B cell (primary cell): ENCODE results near the gene CATSPERD. TPM values are rescaled to one million over a fixed set of nuclear protein-coding genes. Genes with fewer than 3 reads are reported as not detected.

ENCODE experiments used
- ATAC-seq: fragments of 200-7000 bp; cut with Tn5 transposase; one replicate; pipeline ENCODE4 v1.10.0; 2021; ENCODE audit warnings: low read depth, mild to moderate bottlenecking, moderate number of reproducible peaks, moderate library complexity
- CTCF ChIA-PET: fragments of 350-600 bp; sonication (Branson Sonifier 250); formaldehyde crosslinking; loops from one replicate; lab custom pipeline; 2021; ENCODE audit warnings: antibody characterized with exemption, inconsistent platforms; lab: Charles Lee
- POLR2A ChIA-PET: fragments of 350-600 bp; sonication (Branson Sonifier 250); formaldehyde crosslinking; loops from one replicate; lab custom pipeline; 2021; ENCODE audit warnings: antibody characterized with exemption; lab: Charles Lee
- DNase-seq: peaks from one replicate; pipeline ENCODE4 v3.0.0; 2013
- H2AFZ ChIP-seq: 2 replicates; pipeline ENCODE4 v1.6.1; 2012; ENCODE audit warnings: mild to moderate bottlenecking, low read depth, low read length; ENCODE audit not compliant: insufficient read depth, poor library complexity, severe bottlenecking
- H3K27ac ChIP-seq, 2 donors: 1 replicate in 1 of 2; 2 replicates in 1 of 2; pipeline ENCODE4 v1.5.1; 2012 to 2013; ENCODE audit warnings: low read length in 2 of 2, mild to moderate bottlenecking in 2 of 2, moderate library complexity in 1 of 2
- H3K27me3 ChIP-seq, 4 experiments: fragments of 200-600 bp in 1 of 4; sonication (generic) in 1 of 4; replicated peaks in 1 of 4; 1 replicate in 2 of 4; 2 replicates in 2 of 4; pipeline versions ENCODE4 v1.6.1 to v1.7.0; 2013 to 2016; ENCODE audit warnings: low read length in 3 of 4, mild to moderate bottlenecking in 2 of 4, mixed read lengths in 1 of 4, moderate library complexity in 1 of 4; ENCODE audit not compliant: insufficient read depth in 4 of 4, control insufficient read depth in 3 of 4; ENCODE audit errors: control extremely low read depth in 1 of 4
- H3K36me3 ChIP-seq, 2 experiments: replicated peaks in 1 of 2; 1 replicate in 1 of 2; 2 replicates in 1 of 2; pipeline versions ENCODE4 v1.6.1 to v1.7.1; 2013; ENCODE audit warnings: low read length in 1 of 2; ENCODE audit not compliant: insufficient read depth in 2 of 2, control insufficient read depth in 1 of 2; ENCODE audit errors: control extremely low read depth in 1 of 2, extremely low read depth in 1 of 2
- H3K4me1 ChIP-seq, 2 donors: fragments of 200-600 bp in 1 of 2; sonication (generic) in 1 of 2; 1 replicate in 1 of 2; 2 replicates in 1 of 2; pipeline versions ENCODE4 v1.5.1 to v1.6.1; 2013 to 2017; ENCODE audit warnings: low read length in 2 of 2; ENCODE audit not compliant: control insufficient read depth in 2 of 2, insufficient read depth in 2 of 2
- H3K4me2 ChIP-seq: replicated peaks from 2 replicates; pipeline ENCODE3; 2012; ENCODE audit warnings: mild to moderate bottlenecking, low read depth, low read length; ENCODE audit not compliant: poor library complexity, severe bottlenecking
- H3K4me3 ChIP-seq, 5 experiments: fragments of 200-600 bp in 1 of 5; sonication (generic) in 1 of 5; 1 replicate in 3 of 5; 2 replicates in 2 of 5; pipeline versions ENCODE4 v1.5.1 to v1.7.0; 2011 to 2016; ENCODE audit warnings: low read length in 4 of 5, mild to moderate bottlenecking in 4 of 5, low read depth in 2 of 5, control low read depth in 1 of 5, moderate library complexity in 1 of 5; ENCODE audit not compliant: insufficient read depth in 1 of 5; ENCODE audit errors: control extremely low read depth in 1 of 5, extremely low read depth in 1 of 5
- H3K79me2 ChIP-seq: fragments of 200-600 bp; sonication (generic); one replicate; pipeline ENCODE4 v1.6.0; 2016; ENCODE audit warnings: low read length; ENCODE audit not compliant: control insufficient read depth, insufficient read depth
- H3K9ac ChIP-seq: fragments of 200-600 bp; sonication (generic); 2 replicates; pipeline ENCODE4 v1.6.1; 2017; ENCODE audit warnings: mild to moderate bottlenecking, low read length, moderate library complexity
- H3K9me3 ChIP-seq, 3 donors: one replicate each; pipeline versions ENCODE4 v1.6.1 to v1.7.1; 2013; ENCODE audit warnings: low read length in 2 of 3; ENCODE audit not compliant: control insufficient read depth in 2 of 3, insufficient read depth in 1 of 3; ENCODE audit errors: control extremely low read depth in 1 of 3
- H4K20me1 ChIP-seq: 2 replicates; pipeline ENCODE4 v1.6.0; 2012; ENCODE audit warnings: mild to moderate bottlenecking, low read length; ENCODE audit not compliant: insufficient read depth, control insufficient read depth, poor library complexity, severe bottlenecking
- H3K27ac Mint-ChIP-seq: one replicate; pipeline ENCODE4 v1.8.0; 2021; ENCODE audit warnings: mixed read lengths
- H3K27me3 Mint-ChIP-seq: one replicate; pipeline ENCODE4 v1.8.0; 2021; ENCODE audit warnings: mixed read lengths
- H3K4me1 Mint-ChIP-seq: one replicate; pipeline ENCODE4 v1.8.0; 2021; ENCODE audit warnings: mixed read lengths
- H3K4me3 Mint-ChIP-seq: one replicate; pipeline ENCODE4 v1.8.0; 2021; ENCODE audit warnings: mixed read lengths
- H3K9me3 Mint-ChIP-seq: one replicate; pipeline ENCODE4 v1.8.0; 2022; ENCODE audit warnings: mixed read lengths; ENCODE audit not compliant: insufficient read depth
- EZH2 ChIP-seq: IDR thresholded peaks from 2 replicates; pipeline ENCODE4 v1.6.1; 2012; ENCODE audit warnings: borderline replicate concordance, low read depth, mild to moderate bottlenecking, moderate library complexity, low read length; ENCODE audit not compliant: insufficient read depth, poor library complexity, severe bottlenecking
- WGBS: methylation state at CpG from one replicate; pipeline ENCODE4 v1.1.5; 2013; ENCODE audit warnings: missing lambda C conversion rate; ENCODE audit not compliant: insufficient coverage; 5-methylcytosine and 5-hydroxymethylcytosine counted together
- intact Hi-C: fragments of 100-400 bp; cut with micrococcal nuclease; formaldehyde crosslinking; loops from one replicate; pipeline ENCODE4 v1.10.0; 2022
- polyA plus RNA-seq: library from polyadenylated mRNA; depleted of rRNA; stranded (reverse); fragments of >200 nt; gene quantifications from 2 replicates; pipeline ENCODE4 v1.2.3, GENCODE V29; 2012
- total RNA-seq, 2 donors: library from RNA; stranded (reverse); fragments of 120-200 nt in 1 of 2; gene quantifications; 1 replicate in 1 of 2; 2 replicates in 1 of 2; pipeline versions ENCODE4 v1.2.3 to v1.2.4, GENCODE V29; 2013 to 2022
- TF ChIP-seq, protein P1 (sequence below): fragments of 200-600 bp; IDR thresholded peaks from one replicate; pipeline ENCODE4 v1.8.0; 2022; ENCODE audit warnings: antibody characterized with exemption, mild to moderate bottlenecking

The CATSPERD gene
- total and polyA plus RNA-seq, 2 donors (not counting 1 experiment from before 2014, with no cell fraction given), result not detected

GRCh38 chr19:5786593-5787408 lies 66.4 kb downstream of the CATSPERD start:
- no peak for ATAC-seq
- CTCF ChIA-PET, result no interaction called here
- Histone ChIP-seq H3K4me2 (no peak overlapping the region), H3K9ac (no peak overlapping the region), H3K9me3 (peaks cover 0 to 20% (median 3%) of the 10 kb centered on the region in 3 donors), H4K20me1 (peaks cover 28% of the 10 kb centered on the region), H3K36me3 (peaks cover 0 to 53% of the 10 kb centered on the region in 2 experiments), H3K27me3 (no peaks in the 10 kb centered on the region), H3K27ac (no peak overlapping the region), H2AFZ (no peak overlapping the region), H3K79me2 (peaks cover 7% of the 10 kb centered on the region), H3K4me1 (peaks cover 5 to 16% of the 10 kb centered on the region in 2 donors), H3K4me3 (no peak overlapping the region)
- H3K9me3 Mint-ChIP-seq, result no peaks in the 10 kb centered on the region
- peaks cover 10% of the 10 kb centered on the region for H3K4me1 Mint-ChIP-seq
- no peak overlapping the region for H3K4me3 Mint-ChIP-seq
- H3K27ac Mint-ChIP-seq, result no peak overlapping the region
- DNase-seq, result peak; percentile 36
- 99% methylated on average over 44 of the region's 44 CpGs for WGBS
- H3K27me3 Mint-ChIP-seq, result no peaks in the 10 kb centered on the region
- no peak for TF ChIP-seq EZH2
- TF ChIP-seq, protein P1, sequence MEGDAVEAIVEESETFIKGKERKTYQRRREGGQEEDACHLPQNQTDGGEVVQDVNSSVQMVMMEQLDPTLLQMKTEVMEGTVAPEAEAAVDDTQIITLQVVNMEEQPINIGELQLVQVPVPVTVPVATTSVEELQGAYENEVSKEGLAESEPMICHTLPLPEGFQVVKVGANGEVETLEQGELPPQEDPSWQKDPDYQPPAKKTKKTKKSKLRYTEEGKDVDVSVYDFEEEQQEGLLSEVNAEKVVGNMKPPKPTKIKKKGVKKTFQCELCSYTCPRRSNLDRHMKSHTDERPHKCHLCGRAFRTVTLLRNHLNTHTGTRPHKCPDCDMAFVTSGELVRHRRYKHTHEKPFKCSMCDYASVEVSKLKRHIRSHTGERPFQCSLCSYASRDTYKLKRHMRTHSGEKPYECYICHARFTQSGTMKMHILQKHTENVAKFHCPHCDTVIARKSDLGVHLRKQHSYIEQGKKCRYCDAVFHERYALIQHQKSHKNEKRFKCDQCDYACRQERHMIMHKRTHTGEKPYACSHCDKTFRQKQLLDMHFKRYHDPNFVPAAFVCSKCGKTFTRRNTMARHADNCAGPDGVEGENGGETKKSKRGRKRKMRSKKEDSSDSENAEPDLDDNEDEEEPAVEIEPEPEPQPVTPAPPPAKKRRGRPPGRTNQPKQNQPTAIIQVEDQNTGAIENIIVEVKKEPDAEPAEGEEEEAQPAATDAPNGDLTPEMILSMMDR, result no peak
- POLR2A ChIA-PET, result no interaction called here
- intact Hi-C loops, result no loop called here
